WTC11 (cell line): ENCODE data around the gene PCNX1. TPM values are rescaled to one million over a fixed set of nuclear protein-coding genes. Genes with fewer than 3 reads are reported as not detected.

Source experiments
- ATAC-seq: fragments of 200-7000 bp; cut with Tn5 transposase; 2 replicates; pipeline ENCODE4 v1.10.0; 2021; ENCODE audit warnings: mild to moderate bottlenecking, moderate library complexity
- CTCF ChIA-PET: fragments of 300-600 bp; sonication (Branson Sonifier 250); formaldehyde crosslinking; loops from one replicate; lab custom pipeline; 2021; ENCODE audit warnings: antibody characterized with exemption; lab: Charles Lee
- POLR2A ChIA-PET: fragments of 350-600 bp; sonication (Branson Sonifier 250); formaldehyde crosslinking; loops from one replicate; lab custom pipeline; 2021; ENCODE audit warnings: antibody characterized with exemption; lab: Charles Lee
- DNase-seq: peaks from one replicate; pipeline ENCODE4 v3.0.0; 2021; ENCODE audit warnings: low spot score
- H3K27ac Mint-ChIP-seq: 2 replicates; pipeline ENCODE4 v1.8.0; 2021; ENCODE audit warnings: mixed read lengths
- H3K27me3 Mint-ChIP-seq: 2 replicates; pipeline ENCODE4 v1.8.0; 2021; ENCODE audit warnings: low read depth, mild to moderate bottlenecking, moderate library complexity, mixed read lengths
- H3K36me3 Mint-ChIP-seq: 2 replicates; pipeline ENCODE4 v1.8.0; 2021; ENCODE audit warnings: mixed read lengths
- H3K4me1 Mint-ChIP-seq: 2 replicates; pipeline ENCODE4 v1.8.0; 2022; ENCODE audit warnings: mixed read lengths
- H3K4me3 Mint-ChIP-seq: 2 replicates; pipeline ENCODE4 v1.8.0; 2021; ENCODE audit warnings: mild to moderate bottlenecking, moderate library complexity, mixed read lengths
- H3K9me3 Mint-ChIP-seq: 2 replicates; pipeline ENCODE4 v1.8.0; 2021; ENCODE audit warnings: mixed read lengths
- ATF1 ChIP-seq: sonication (generic); formaldehyde crosslinking; IDR thresholded peaks from 2 replicates; pipeline ENCODE4 v1.8.1; 2023; ENCODE audit warnings: mild to moderate bottlenecking, moderate library complexity, missing genetic modification reagents
- CDX4 ChIP-seq: fragments of 250-450 bp; sonication (Bioruptor Pico); IDR thresholded peaks from 2 replicates; pipeline ENCODE4 v1.9.0; 2021; ENCODE audit warnings: moderate library complexity, mild to moderate bottlenecking, inconsistent platforms, borderline replicate concordance
- CTCF ChIP-seq: fragments of 200-600 bp; IDR thresholded peaks from 2 replicates; pipeline ENCODE4 v1.8.0; 2022; ENCODE audit warnings: antibody characterized with exemption
- ESRRA ChIP-seq: sonication (generic); formaldehyde crosslinking; IDR thresholded peaks from 2 replicates; pipeline ENCODE4 v1.8.1; 2022; ENCODE audit warnings: mild to moderate bottlenecking, missing genetic modification reagents, borderline replicate concordance
- FOXJ3 ChIP-seq: sonication (generic); formaldehyde crosslinking; IDR thresholded peaks from 2 replicates; pipeline ENCODE4 v1.9.0; 2021; ENCODE audit warnings: missing genetic modification reagents, mild to moderate bottlenecking, borderline replicate concordance
- GABPB1 ChIP-seq: sonication (generic); formaldehyde crosslinking; IDR thresholded peaks from 2 replicates; pipeline ENCODE4 v1.8.1; 2023; ENCODE audit warnings: mild to moderate bottlenecking, missing genetic modification reagents
- GRHL2 ChIP-seq: fragments of 250-450 bp; sonication (Bioruptor Pico); IDR thresholded peaks from 2 replicates; pipeline ENCODE4 v1.8.0; 2022; ENCODE audit warnings: mild to moderate bottlenecking, moderate library complexity; ENCODE audit not compliant: insufficient replicate concordance, severe bottlenecking
- GTF2I ChIP-seq: fragments of 250-450 bp; sonication (Bioruptor Pico); conservative IDR thresholded peaks from 2 replicates; pipeline ENCODE4 v1.4.0; 2021; ENCODE audit warnings: mild to moderate bottlenecking
- HMGXB4 ChIP-seq: sonication (generic); formaldehyde crosslinking; IDR thresholded peaks from 2 replicates; pipeline ENCODE4 v1.8.1; 2023; ENCODE audit warnings: mild to moderate bottlenecking, moderate library complexity, missing genetic modification reagents
- JAZF1 ChIP-seq: fragments of 250-450 bp; sonication (Bioruptor Pico); IDR thresholded peaks from 2 replicates; pipeline ENCODE4 v1.9.0; 2021; ENCODE audit warnings: moderate library complexity, mild to moderate bottlenecking, inconsistent platforms
- JUN ChIP-seq: sonication (generic); formaldehyde crosslinking; IDR thresholded peaks from 2 replicates; pipeline ENCODE4 v1.8.0; 2023; ENCODE audit warnings: mild to moderate bottlenecking, missing genetic modification reagents
- MYBL2 ChIP-seq: sonication (generic); formaldehyde crosslinking; IDR thresholded peaks from 2 replicates; pipeline ENCODE4 v1.8.1; 2023; ENCODE audit warnings: mild to moderate bottlenecking, moderate library complexity, missing genetic modification reagents
- TCF7 ChIP-seq: sonication (generic); formaldehyde crosslinking; IDR thresholded peaks from 2 replicates; pipeline ENCODE4 v1.8.0; 2022; ENCODE audit warnings: mild to moderate bottlenecking, low read depth, missing genetic modification reagents, moderate library complexity
- USF2 ChIP-seq: sonication (generic); formaldehyde crosslinking; IDR thresholded peaks from 2 replicates; pipeline ENCODE4 v1.8.1; 2023; ENCODE audit warnings: mild to moderate bottlenecking, missing genetic modification reagents, moderate library complexity
- ZBTB43 ChIP-seq: sonication (generic); formaldehyde crosslinking; IDR thresholded peaks from 2 replicates; pipeline ENCODE4 v1.8.1; 2023; ENCODE audit warnings: mild to moderate bottlenecking, missing genetic modification reagents
- ZSCAN18 ChIP-seq: fragments of 250-450 bp; sonication (Bioruptor Pico); IDR thresholded peaks from 2 replicates; pipeline ENCODE4 v2.1.2; 2022; ENCODE audit warnings: mild to moderate bottlenecking, moderate library complexity
- total RNA-seq: library from RNA; stranded (reverse); gene quantifications from 3 replicates; pipeline ENCODE4 v1.2.3, GENCODE V29; 2021

Gene PCNX1
- total RNA-seq, 1 experiment from 2014 or later: 46.4 TPM

GRCh38 chr14:70893858-70894291 lies 13.4 kb upstream of the PCNX1 start:
- H3K4me3 Mint-ChIP-seq: no peak overlapping the region
- H3K36me3 Mint-ChIP-seq: no peaks in the 10 kb centered on the region
- TF ChIP-seq USF2 (CRISPR knock-in tag) (no peak), FOXJ3 (no peak), GRHL2 (no peak)
- no peak overlapping the region for H3K27ac Mint-ChIP-seq
- DNase-seq (no peak), ATAC-seq (no peak)
- POLR2A ChIA-PET: no interaction called here
- CTCF ChIA-PET: interaction anchor here (0.6 to 2.3 kb wide), 3 partner anchors 11 to 90 kb away, joined by 3 to 9 read pairs (median 3); partner anchors contain the start of gene PCNX1
- no peaks in the 10 kb centered on the region; the same call in 1 of the 2 replicates for H3K27me3 Mint-ChIP-seq
- peaks cover 5% of the 10 kb centered on the region for H3K9me3 Mint-ChIP-seq
- peaks cover 6% of the 10 kb centered on the region; the same call in 1 of the 2 replicates for H3K4me1 Mint-ChIP-seq

- DNase-seq (no peak), ATAC-seq (no peak)
- ChIA-PET POLR2A (no interaction called here), CTCF (interaction anchor here (1.0 to 2.3 kb wide), 2 partner anchors 10 to 12 kb away, joined by 3 to 9 read pairs; partner anchors contain the start of gene PCNX1)
- no peak overlapping the region for H3K4me3 Mint-ChIP-seq
- H3K27ac Mint-ChIP-seq: no peak overlapping the region
- peaks cover 6% of the 10 kb centered on the region; the same call in 1 of the 2 replicates for H3K4me1 Mint-ChIP-seq
- H3K27me3 Mint-ChIP-seq: no peaks in the 10 kb centered on the region; the same call in 1 of the 2 replicates
- TF ChIP-seq TCF7 (CRISPR knock-in tag): no peak
- TF ChIP-seq GABPB1 (CRISPR knock-in tag): 0 out of 2 replicates have a peak, but pooled peaks have one; percentile 33
- no peak for TF ChIP-seq CTCF
- no peaks in the 10 kb centered on the region for H3K36me3 Mint-ChIP-seq
- peaks cover 5% of the 10 kb centered on the region for H3K9me3 Mint-ChIP-seq
Measured at GRCh38 chr14:70894868-70895267, 12.4 kb upstream of the PCNX1 start.

- ATAC-seq (no peak), DNase-seq (no peak)
- CTCF ChIA-PET: no interaction called here
- Mint-ChIP-seq H3K4me3 (no peak overlapping the region), H3K4me1 (peaks cover 6% of the 10 kb centered on the region; the same call in 1 of the 2 replicates), H3K9me3 (peaks cover 5% of the 10 kb centered on the region), H3K27ac (no peak overlapping the region), H3K27me3 (no peaks in the 10 kb centered on the region; the same call in 1 of the 2 replicates), H3K36me3 (no peaks in the 10 kb centered on the region)
- POLR2A ChIA-PET: no interaction called here
- TF ChIP-seq JAZF1 (CRISPR knock-in tag): no peak
- no peak for TF ChIP-seq ZSCAN18
- no peak for TF ChIP-seq JUN (CRISPR knock-in tag)
- TF ChIP-seq ESRRA (CRISPR knock-in tag): no peak
- TF ChIP-seq HMGXB4: no peak
- no peak for TF ChIP-seq ATF1 (CRISPR knock-in tag)
- no peak for TF ChIP-seq ZBTB43 (CRISPR knock-in tag)
- no peak for TF ChIP-seq GTF2I (CRISPR knock-in tag)
- no peak for TF ChIP-seq MYBL2 (CRISPR knock-in tag)
- TF ChIP-seq CDX4 (CRISPR knock-in tag): no peak
Measured at GRCh38 chr14:70896317-70896716, 10.9 kb upstream of the PCNX1 start.
